Ishikawa (cell line): ENCODE data around the gene ACSF3.

Experiments used
- CEBPB ChIP-seq: IDR thresholded peaks from 2 replicates; pipeline ENCODE4 v1.6.1; 2012
- CREB1 ChIP-seq: IDR thresholded peaks from 2 replicates; pipeline ENCODE4 v1.6.1; 2012; ENCODE audit warnings: low read depth
- EP300 ChIP-seq: IDR thresholded peaks from 2 replicates; pipeline ENCODE4 v1.6.1; 2012; ENCODE audit warnings: borderline replicate concordance
- RAD21 ChIP-seq: IDR thresholded peaks from 2 replicates; pipeline ENCODE4 v1.6.1; 2012; ENCODE audit warnings: low read depth
- YY1 ChIP-seq: IDR thresholded peaks from 2 replicates; pipeline ENCODE4 v1.6.1; 2012; ENCODE audit warnings: low read depth

- no peak for TF ChIP-seq EP300
- no peak for TF ChIP-seq YY1
- no peak for TF ChIP-seq RAD21
- no peak for TF ChIP-seq CEBPB
- TF ChIP-seq CREB1 = no peak
Observed at GRCh38 chr16:89065458-89065822, 28.2 kb upstream of the ACSF3 start.
